ENCODE data around the gene SMIM10L1.

Gene SMIM10L1

DNA sequence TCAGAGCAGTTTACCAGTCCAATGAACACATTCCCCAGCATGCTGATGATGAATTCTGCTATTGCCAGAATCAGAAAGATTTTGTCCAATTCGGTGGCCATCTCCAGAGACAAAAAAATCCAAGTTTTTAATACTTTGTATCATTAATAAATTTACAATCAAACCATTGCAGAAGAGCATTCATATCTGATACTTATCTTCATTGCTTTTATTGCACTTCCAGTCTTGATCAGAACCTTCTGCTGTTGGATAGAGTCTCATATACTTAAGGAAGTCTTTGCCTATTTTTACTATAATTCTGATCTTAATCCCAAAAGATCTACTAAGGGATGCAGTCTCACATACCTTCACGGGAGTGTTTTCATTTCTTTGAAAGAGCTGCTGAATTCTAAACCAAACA, 15.8 kb downstream of the SMIM10L1 start, which contains the start of gene TAS2R42:
Gene TAS2R42 (minus strand): TSS at position 101 of the 400 bp plus-strand sequence. CDS start 0 bp downstream, at position 101.
- DNase-seq, result no peak

- no peak for DNase-seq
Observed at GRCh38 chr12:11202811-11203210, 31.8 kb downstream of the SMIM10L1 start.

GRCh38 chr12:11204173-11204572, 33.2 kb downstream of the SMIM10L1 start:
- DNase-seq, result no peak

GRCh38 chr12:11209113-11209512, 38.1 kb downstream of the SMIM10L1 start:
- DNase-seq, result no peak
